Ureter (tissue), 1 donor: ENCODE results near the gene SORCS2. TPM values are rescaled to one million over a fixed set of nuclear protein-coding genes. Genes with fewer than 3 reads are reported as not detected.

Source experiments
- DNase-seq: peaks from one replicate; pipeline ENCODE4 v3.0.0-alpha.2; 2020; ENCODE audit warnings: low spot score
- total RNA-seq: library from RNA; stranded (reverse); gene quantifications from one replicate; pipeline ENCODE4 v1.2.4, GENCODE V29; 2023
- donor health status: DM: yes; HTN: yes; CAD: no.

The SORCS2 gene
- total RNA-seq, 1 donor from 2014 or later: 2.8 TPM

DNA sequence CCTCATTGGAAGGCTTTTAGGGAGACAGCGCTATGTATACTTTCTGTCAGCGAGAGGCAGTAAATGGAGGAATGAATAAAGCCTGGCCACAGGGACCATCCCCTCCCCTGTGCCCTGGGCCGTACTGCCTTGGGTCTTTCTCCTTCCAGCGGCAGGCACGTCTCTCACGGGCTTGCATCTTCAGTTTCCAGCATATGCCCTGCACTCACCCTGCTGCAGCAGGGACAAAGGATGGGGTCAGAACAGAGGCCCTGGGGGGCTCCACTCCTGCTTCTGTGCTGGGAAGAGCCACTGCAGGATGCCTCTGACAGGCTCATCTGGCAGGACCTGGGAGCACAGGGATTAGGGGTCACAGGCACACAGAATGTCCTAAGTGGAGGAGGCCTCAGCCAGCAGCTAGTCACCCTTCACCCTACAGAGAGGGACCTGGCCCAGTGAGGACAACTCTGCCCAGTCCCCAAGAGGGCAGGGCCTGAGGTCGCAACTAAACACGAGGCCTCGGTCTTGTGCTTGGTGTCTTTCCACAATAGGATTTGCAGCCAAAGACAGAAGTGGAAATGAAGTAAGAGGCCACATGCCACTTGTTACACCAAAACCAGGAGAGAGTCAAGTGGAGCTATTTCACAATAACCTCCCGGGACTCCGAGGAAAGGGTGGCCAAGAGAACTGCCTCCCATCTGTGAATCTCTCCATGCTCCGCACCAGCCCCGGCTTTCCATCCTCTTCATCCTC, 596.5 kb downstream of the SORCS2 start:
- no peak for DNase-seq

DNA sequence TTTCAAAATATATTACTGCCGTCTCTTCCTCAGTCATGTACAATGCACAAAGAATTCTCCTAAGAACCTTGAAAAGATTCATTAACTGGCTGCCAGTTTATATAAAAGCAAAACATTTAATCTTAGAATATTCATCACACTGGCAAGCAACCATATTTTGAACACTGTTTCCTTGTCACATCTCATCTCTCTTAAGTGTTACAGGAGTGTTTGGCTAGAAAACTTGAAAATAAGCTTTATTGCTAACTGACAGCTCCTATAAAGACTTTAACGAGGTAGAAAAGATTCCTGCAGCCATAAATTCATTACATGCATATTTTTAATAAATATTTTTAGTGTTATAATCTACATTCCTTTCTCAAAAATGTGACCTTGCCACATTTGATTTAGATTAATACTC, 597.7 kb downstream of the SORCS2 start:
- DNase-seq: no peak

GRCh38 chr4:7790999-7791398, 598.7 kb downstream of the SORCS2 start:
- no peak for DNase-seq

Other genes starting within 250 kb of the SORCS2 start
- gene TADA2B, start 149.2 kb upstream of the SORCS2 start, total RNA-seq: 20.0 TPM
- 35.1 TPM for gene GRPEL1, start 124.5 kb upstream of the SORCS2 start, total RNA-seq
- not detected for gene PSAPL1, start 242.4 kb downstream of the SORCS2 start, total RNA-seq